ENCODE measurements around the gene TMEM132D. TPM values are rescaled to one million over a fixed set of nuclear protein-coding genes. Genes with fewer than 3 reads are reported as not detected.

The TMEM132D gene
- total and polyA plus RNA-seq, 2 of the 8 experiments (the other 6 are each of a cell fraction or from before 2014, with no cell fraction given), result 3.5 to 10.1 TPM

DNA sequence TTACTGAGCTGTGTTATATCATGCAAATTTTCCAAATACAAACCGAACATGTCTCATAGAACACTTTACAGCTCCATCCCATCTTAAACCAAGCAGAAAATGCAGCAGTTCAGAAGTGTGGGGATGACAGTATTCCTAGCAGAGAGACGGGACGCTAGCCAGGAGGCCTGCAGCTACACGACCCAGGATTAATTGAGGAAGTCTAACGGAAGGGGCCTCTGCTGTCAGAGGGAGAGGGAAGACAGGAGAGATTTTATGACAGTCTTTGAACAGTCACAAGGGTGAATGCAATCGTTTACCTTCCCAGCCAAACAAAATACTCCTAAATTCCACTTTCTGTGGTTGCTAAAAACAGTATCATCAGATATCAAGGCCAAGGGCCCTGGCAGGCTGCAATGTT, 261.9 kb downstream of the TMEM132D start:
- no peak overlapping the region for H3K27ac ChIP-seq (ENCODE audit: low read depth, low read length)
- ChIA-PET CTCF (ENCODE audit: partially characterized antibody) (interaction anchor here (1.3 kb wide), 1 partner anchor 18 kb away, joined by 5 read pairs; no protein-coding TSS in a partner anchor), POLR2A (ENCODE audit: partially characterized antibody) (no interaction called here)
- H4K5ac ChIP-seq (ENCODE audit: insufficient read length, low read depth, low read length), result no peak overlapping the region
- H3K14ac ChIP-seq (ENCODE audit: insufficient read length), result no peak overlapping the region
- H4K8ac ChIP-seq (ENCODE audit: extremely low read depth, insufficient read depth, low read length), result peak overlapping the region; percentile 18; the same call in 1 of the 2 replicates
- no peak overlapping the region for H3K56ac ChIP-seq (replicated peaks; ENCODE audit: insufficient read length, low read depth, low read length)
- H3K27me3 ChIP-seq (replicated peaks in 1 of 4; ENCODE audit: control insufficient read depth in 3 of 4, extremely low read depth in 1 of 4, insufficient read depth in 3 of 4, low read length in 3 of 4), result no peaks in the 10 kb centered on the region
- DNase-seq (ENCODE audit: low read depth in 1 of 2, low spot score in 2 of 2) (no peak), FAIRE-seq (no peak)
- no peaks in the 10 kb centered on the region for H3K23me2 ChIP-seq (ENCODE audit: low read depth, low read length)
- no peak overlapping the region for H2AK5ac ChIP-seq (ENCODE audit: low read depth, low read length)
- H4K20me1 ChIP-seq (replicated peaks in 1 of 2; ENCODE audit: control insufficient read depth in 1 of 2, insufficient read depth in 2 of 2, low read length in 2 of 2), result no peaks in the 10 kb centered on the region
- H2BK12ac ChIP-seq (ENCODE audit: low read depth, low read length), result no peak overlapping the region
- no peak overlapping the region for H3K4me2 ChIP-seq (ENCODE audit: insufficient read depth in 1 of 2, low read depth in 2 of 2, low read length in 2 of 2)
- H3K36me3 ChIP-seq (ENCODE audit: control insufficient read depth in 2 of 4, insufficient read depth in 4 of 4, low read length in 3 of 4), result no peaks in the 10 kb centered on the region; a peak in 1 of 8 replicates
- H3K9ac ChIP-seq (replicated peaks in 1 of 4; ENCODE audit: extremely low read depth in 1 of 4, low read depth in 3 of 4, low read length in 3 of 4), result no peak overlapping the region; a peak in 1 of 7 replicates
- no peak overlapping the region for H2AFZ ChIP-seq (ENCODE audit: low read length)
- 0 out of 4 replicates have a peak, but pooled peaks cover 0 to 5% of the 10 kb centered on the region in 2 experiments for H3K9me3 ChIP-seq (ENCODE audit: insufficient read depth in 2 of 2, low read depth in 1 of 2, low read length in 1 of 2)
- no peak overlapping the region for H3K4ac ChIP-seq (replicated peaks; ENCODE audit: insufficient read length, low read depth, low read length)
- H2BK20ac ChIP-seq (ENCODE audit: low read length), result no peak overlapping the region
- H2BK120ac ChIP-seq (replicated peaks; ENCODE audit: low read depth, low read length), result no peak overlapping the region
- H4K91ac ChIP-seq (replicated peaks; ENCODE audit: insufficient read length, low read length), result peak overlapping the region; percentile 39
- peaks cover 0 to 3% of the 10 kb centered on the region in 2 experiments; a peak in 2 of 4 replicates for H3K79me2 ChIP-seq (ENCODE audit: control insufficient read depth in 1 of 2, insufficient read depth in 2 of 2, low read length in 2 of 2)
- no peaks in the 10 kb centered on the region for H3K79me1 ChIP-seq (ENCODE audit: low read depth, low read length)
- H3K4me3 ChIP-seq (ENCODE audit: extremely low read depth in 1 of 4, insufficient read depth in 2 of 4, low read depth in 3 of 4, low read length in 4 of 4), result no peak overlapping the region
- no peak overlapping the region for H3K23ac ChIP-seq (ENCODE audit: insufficient read length)
- H2BK15ac ChIP-seq (ENCODE audit: low read length), result no peak overlapping the region
- no peak for TF ChIP-seq FOSL1 (IDR thresholded peaks at IDR 0.05; ENCODE audit: insufficient read depth, low read depth, low read length)
- 84% methylated on average over 6 of the region's 6 CpGs; no CpG with 5 or more reads in 1 of the 2 experiments for WGBS, 2 experiments (ENCODE audit: extremely low coverage in 1 of 2, insufficient coverage in 1 of 2, insufficient read length in 1 of 2, insufficient replicate concordance in 2 of 2, low coverage in 1 of 2, low lambda C conversion rate in 2 of 2, missing lambda C conversion rate in 1 of 2)
- H3K4me1 ChIP-seq (replicated peaks in 1 of 4; ENCODE audit: control insufficient read depth in 3 of 4, insufficient read depth in 4 of 4, low read length in 3 of 4), result peaks cover 1 to 13% (median 7%) of the 10 kb centered on the region in 4 experiments; a peak in 5 of 7 replicates
- no peak overlapping the region for H2BK5ac ChIP-seq (ENCODE audit: low read depth, low read length)
- no peak overlapping the region for H3K18ac ChIP-seq (ENCODE audit: extremely low read depth, low read length)

Data from H1 (cell line).